ENCODE data around the gene SVOP.

- no peak for TF ChIP-seq CTCF (IDR thresholded peaks at IDR 0.05; ENCODE audit: low read depth, low read length)
- TF ChIP-seq EZH2phosphoT487 (IDR thresholded peaks at IDR 0.05; ENCODE audit: low read depth) = no peak
Observed at GRCh38 chr12:108865169-108865568, 155.7 kb downstream of the SVOP start.
